Thyroid gland (tissue), 4 donors: ENCODE results near the gene MED12. TPM values are rescaled to one million over a fixed set of nuclear protein-coding genes. Genes with fewer than 3 reads are reported as not detected.
A peak's percentile ranks its signal among the peaks of the same experiment; 100 is the strongest.

Experiments used
- DNase-seq, 2 donors: peaks; one replicate each; pipeline ENCODE4 v3.0.0-alpha.2; 2019
- H3K27ac ChIP-seq, 3 donors: fragments of 200-600 bp; sonication (generic); 1 replicate in 2 of 3; 2 replicates in 1 of 3; pipeline ENCODE4 v1.5.1; 2016 to 2019; ENCODE audit warnings: mild to moderate bottlenecking in 1 of 3, moderate library complexity in 1 of 3
- H3K27me3 ChIP-seq: fragments of 200-600 bp; sonication (generic); one replicate; pipeline ENCODE4 v1.5.1; 2019
- H3K36me3 ChIP-seq, 2 donors: fragments of 200-600 bp; sonication (generic); one replicate each; pipeline ENCODE4 v1.5.1; 2016 to 2019
- H3K4me1 ChIP-seq, 2 donors: fragments of 200-600 bp; sonication (generic); one replicate each; pipeline ENCODE4 v1.5.1; 2017 to 2019
- H3K4me3 ChIP-seq, 3 donors: fragments of 200-600 bp; sonication (generic); replicated peaks in 1 of 3; 1 replicate in 2 of 3; 2 replicates in 1 of 3; pipeline ENCODE4 v1.5.1; 2016; ENCODE audit warnings: mild to moderate bottlenecking in 1 of 3
- H3K9me3 ChIP-seq: fragments of 200-600 bp; sonication (generic); one replicate; pipeline ENCODE4 v1.5.1; 2017
- CTCF ChIP-seq, 6 experiments: fragments of 200-600 bp in 3 of 6; fragments of 450-650 bp in 3 of 6; sonication (generic) in 3 of 6; IDR thresholded peaks; one replicate each; pipeline ENCODE4 v1.5.1; 2016 to 2019; ENCODE audit warnings: antibody characterized with exemption in 6 of 6, mild to moderate bottlenecking in 2 of 6, inconsistent platforms in 1 of 6, moderate library complexity in 1 of 6
- POLR2A ChIP-seq, 2 donors: fragments of 450-650 bp; IDR thresholded peaks; one replicate each; pipeline ENCODE4 v1.6.1; 2017; ENCODE audit warnings: antibody characterized with exemption in 2 of 2, mild to moderate bottlenecking in 2 of 2, moderate library complexity in 1 of 2
- WGBS, 2 donors: methylation state at CpG; one replicate each; pipeline ENCODE4 v1.1.5; 2017; 5-methylcytosine and 5-hydroxymethylcytosine counted together
- intact Hi-C: fragments of 100-400 bp; cut with DNase I; formaldehyde crosslinking; loops from one replicate; pipeline ENCODE4 v1.15.1; 2023
- total RNA-seq, 4 donors: library from RNA; depleted of rRNA; stranded (reverse); fragments of >200 nt; gene quantifications; one replicate each; pipeline ENCODE4 v1.2.3, GENCODE V29; 2016

The MED12 gene
- total RNA-seq, 4 donors from 2014 or later: 31.3 to 50.5 (median 42.9) TPM

GRCh38 chrX:71095981-71096759 lies 22.2 kb upstream of the MED12 start:
- H3K27me3 ChIP-seq: no peaks in the 10 kb centered on the region

GRCh38 chrX:71096760-71097032 lies 21.7 kb upstream of the MED12 start:
- Histone ChIP-seq H3K4me1 (peaks cover 0 to 5% of the 10 kb centered on the region in 2 donors), H3K27me3 (no peaks in the 10 kb centered on the region), H3K9me3 (no peaks in the 10 kb centered on the region), H3K27ac (no peak overlapping the region), H3K36me3 (no peaks in the 10 kb centered on the region), H3K4me3 (peak overlapping the region in 2 of 3 donors; percentile 23 to 43)
- no peak for DNase-seq
- TF ChIP-seq POLR2A (IDR thresholded peaks at IDR 0.05) (no peak), CTCF (IDR thresholded peaks at IDR 0.05) (no peak)
- WGBS, 2 donors: 13 to 20% methylated on average over 1 to 4 of the region's 9 CpGs
- intact Hi-C loops: no loop called here

More at GRCh38 chrX:71095981-71096759, 22.2 kb upstream of the MED12 start:
- no peak for TF ChIP-seq CTCF (IDR thresholded peaks at IDR 0.05)
- TF ChIP-seq POLR2A (IDR thresholded peaks at IDR 0.05): no peak
- H3K36me3 ChIP-seq: no peaks in the 10 kb centered on the region
- 0 to 1% methylated on average over 14 to 19 of the region's 46 CpGs for WGBS, 2 donors
- intact Hi-C loops: no loop called here
- H3K9me3 ChIP-seq: no peaks in the 10 kb centered on the region
- no peak for DNase-seq
- peaks cover 0 to 5% of the 10 kb centered on the region in 2 donors for H3K4me1 ChIP-seq
- H3K4me3 ChIP-seq: peak overlapping the region; percentile 23 to 43 (median 26)
- peak overlapping the region in 2 of 3 donors; percentile 45 to 76 for H3K27ac ChIP-seq

- no peaks in the 10 kb centered on the region for H3K27me3 ChIP-seq
- intact Hi-C loops: no loop called here
Observed at GRCh38 chrX:71098302-71098701, 20.1 kb upstream of the MED12 start.

GRCh38 chrX:71098951-71099506 lies 19.4 kb upstream of the MED12 start:
- Histone ChIP-seq H3K4me3 (no peak overlapping the region), H3K36me3 (no peaks in the 10 kb centered on the region), H3K27me3 (no peaks in the 10 kb centered on the region), H3K9me3 (no peaks in the 10 kb centered on the region), H3K4me1 (peaks cover 0 to 5% of the 10 kb centered on the region in 2 donors), H3K27ac (no peak overlapping the region)
- DNase-seq: no peak
- intact Hi-C loops: no loop called here
- no peak for TF ChIP-seq POLR2A (IDR thresholded peaks at IDR 0.05)
- TF ChIP-seq CTCF (IDR thresholded peaks at IDR 0.05): no peak
- 70 to 80% methylated on average over 4 to 5 of the region's 5 CpGs for WGBS, 2 donors

More at GRCh38 chrX:71098302-71098701, 20.1 kb upstream of the MED12 start:
- Histone ChIP-seq H3K4me1 (peaks cover 0 to 5% of the 10 kb centered on the region in 2 donors), H3K4me3 (no peak overlapping the region), H3K27ac (no peak overlapping the region), H3K9me3 (no peaks in the 10 kb centered on the region), H3K36me3 (no peaks in the 10 kb centered on the region)
- WGBS, 2 donors: 34 to 47% methylated on average over 2 of the region's 2 CpGs
- peak; percentile 40 for DNase-seq
- TF ChIP-seq POLR2A (IDR thresholded peaks at IDR 0.05) (no peak), CTCF (IDR thresholded peaks at IDR 0.05) (peak in 4 of 6 experiments; percentile 18 to 27 (median 22))

- 90 to 98% methylated on average over 2 of the region's 4 CpGs for WGBS, 2 donors
- no peak for TF ChIP-seq POLR2A (IDR thresholded peaks at IDR 0.05)
- no peak for TF ChIP-seq CTCF (IDR thresholded peaks at IDR 0.05)
Observed at GRCh38 chrX:71099736-71100135, 18.7 kb upstream of the MED12 start.

More at GRCh38 chrX:71099736-71100135, 18.7 kb upstream of the MED12 start:
- Histone ChIP-seq H3K4me3 (no peak overlapping the region), H3K36me3 (no peaks in the 10 kb centered on the region), H3K9me3 (no peaks in the 10 kb centered on the region), H3K4me1 (peaks cover 0 to 5% of the 10 kb centered on the region in 2 donors), H3K27ac (no peak overlapping the region), H3K27me3 (no peaks in the 10 kb centered on the region)
- DNase-seq: no peak
- intact Hi-C loops: no loop called here
